Chondrocyte (in vitro differentiated cells): ENCODE measurements around the gene VWA3A. TPM values are rescaled to one million over a fixed set of nuclear protein-coding genes. Genes with fewer than 3 reads are reported as not detected.

Experiments
- DNase-seq: peaks from one replicate; pipeline ENCODE4 v3.0.0; 2021; ENCODE audit warnings: mixed read lengths, low spot score
- H3K27ac Mint-ChIP-seq: one replicate; pipeline ENCODE4 v1.8.0; 2021; ENCODE audit warnings: mild to moderate bottlenecking, moderate library complexity, mixed read lengths; ENCODE audit not compliant: unreplicated experiment
- H3K27me3 Mint-ChIP-seq: 2 replicates; pipeline ENCODE4 v1.8.0; 2021; ENCODE audit warnings: low read depth, mixed read lengths
- H3K36me3 Mint-ChIP-seq: 2 replicates; pipeline ENCODE4 v1.8.0; 2021; ENCODE audit warnings: low read depth, mixed read lengths
- H3K4me1 Mint-ChIP-seq: 2 replicates; pipeline ENCODE4 v1.8.0; 2021; ENCODE audit warnings: low read depth, mild to moderate bottlenecking, mixed read lengths
- H3K4me3 Mint-ChIP-seq: one replicate; pipeline ENCODE4 v1.8.0; 2021; ENCODE audit warnings: mild to moderate bottlenecking, moderate library complexity, mixed read lengths; ENCODE audit not compliant: unreplicated experiment
- H3K9me3 Mint-ChIP-seq: 2 replicates; pipeline ENCODE4 v1.8.0; 2021; ENCODE audit warnings: low read depth, mixed read lengths
- CTCF ChIP-seq: fragments of 200-600 bp; sonication (generic); IDR thresholded peaks from 2 replicates; pipeline ENCODE4 v1.5.0; 2021; ENCODE audit warnings: antibody characterized with exemption, mild to moderate bottlenecking, moderate library complexity
- total RNA-seq: library from RNA; stranded (reverse); gene quantifications from 3 replicates; pipeline ENCODE4 v1.2.1, GENCODE V29; 2021

The VWA3A gene
- total RNA-seq, 1 donor from 2014 or later = not detected

DNA sequence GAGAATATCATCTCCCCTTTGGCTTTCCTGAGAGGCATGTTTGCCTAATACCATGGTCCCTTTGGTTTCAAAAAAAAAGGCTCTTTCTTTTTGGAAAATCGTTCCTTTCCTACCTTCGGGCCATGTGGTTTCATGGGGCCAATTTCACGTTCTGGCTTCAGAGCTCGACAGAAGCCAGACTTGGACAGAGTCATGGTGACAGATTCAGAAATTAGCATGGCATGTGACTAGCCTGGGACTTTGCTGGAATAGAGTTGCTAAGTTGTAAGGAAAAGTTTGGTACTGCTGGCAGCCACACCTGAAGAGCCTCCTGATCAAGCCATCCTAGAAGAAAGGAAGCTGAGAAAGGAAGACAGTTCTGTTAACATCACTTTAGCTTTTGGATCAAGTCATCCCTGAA, 2.4 kb upstream of the VWA3A start:
- Mint-ChIP-seq H3K9me3 (no peaks in the 10 kb centered on the region), H3K4me1 (peaks cover 9% of the 10 kb centered on the region), H3K27ac (no peak overlapping the region), H3K4me3 (no peak overlapping the region), H3K36me3 (peaks cover 5% of the 10 kb centered on the region), H3K27me3 (peaks cover under 1% of the 10 kb centered on the region)
- DNase-seq = no peak
- TF ChIP-seq CTCF = no peak

- no peak overlapping the region for H3K4me3 Mint-ChIP-seq
- no peak for TF ChIP-seq CTCF
- H3K4me1 Mint-ChIP-seq = peaks cover 9% of the 10 kb centered on the region
- no peak for DNase-seq
- no peaks in the 10 kb centered on the region for H3K9me3 Mint-ChIP-seq
- peaks cover 12% of the 10 kb centered on the region for H3K27me3 Mint-ChIP-seq
- H3K27ac Mint-ChIP-seq = no peak overlapping the region
- no peaks in the 10 kb centered on the region for H3K36me3 Mint-ChIP-seq
Observed at GRCh38 chr16:22091721-22092120, 620 bp upstream of the VWA3A start.

DNA sequence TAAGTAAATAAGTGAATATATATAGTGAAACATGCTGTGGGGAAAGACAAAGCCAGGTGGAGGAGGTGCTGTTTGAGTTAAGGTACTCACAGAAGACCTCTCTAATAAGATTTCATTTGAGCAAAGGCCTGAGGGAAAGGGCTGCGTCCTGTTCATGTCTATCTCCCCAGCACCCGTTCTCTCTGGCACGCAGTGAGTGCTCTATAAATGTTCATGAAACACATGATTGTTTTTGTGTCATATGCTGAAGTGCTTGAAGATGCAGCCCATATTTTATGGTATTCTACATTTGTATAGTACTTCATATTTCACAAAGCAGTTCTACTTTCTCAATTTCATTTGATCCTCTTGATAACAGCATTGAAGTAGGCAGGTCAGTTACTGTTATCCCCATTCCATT, 990 bp downstream of the VWA3A start:
- Mint-ChIP-seq H3K4me1 (peaks cover 9% of the 10 kb centered on the region), H3K4me3 (no peak overlapping the region), H3K27me3 (peaks cover 20% of the 10 kb centered on the region), H3K9me3 (no peaks in the 10 kb centered on the region), H3K27ac (no peak overlapping the region), H3K36me3 (no peaks in the 10 kb centered on the region)
- TF ChIP-seq CTCF = no peak
- DNase-seq = no peak

- Mint-ChIP-seq H3K4me1 (peaks cover 11% of the 10 kb centered on the region), H3K4me3 (no peak overlapping the region), H3K27ac (no peak overlapping the region), H3K36me3 (no peaks in the 10 kb centered on the region), H3K9me3 (no peaks in the 10 kb centered on the region), H3K27me3 (peaks cover 20% of the 10 kb centered on the region)
- no peak for DNase-seq
- TF ChIP-seq CTCF = no peak
Observed at GRCh38 chr16:22093996-22094395, 1.7 kb downstream of the VWA3A start.

- H3K4me1 Mint-ChIP-seq = peaks cover 2% of the 10 kb centered on the region
- peak overlapping the region; percentile 20 for H3K4me3 Mint-ChIP-seq
- no peaks in the 10 kb centered on the region for H3K36me3 Mint-ChIP-seq
- DNase-seq = no peak
- no peaks in the 10 kb centered on the region for H3K9me3 Mint-ChIP-seq
- peaks cover 27% of the 10 kb centered on the region for H3K27me3 Mint-ChIP-seq
- peak; percentile 88 for TF ChIP-seq CTCF
- H3K27ac Mint-ChIP-seq = no peak overlapping the region
Observed at GRCh38 chr16:22098405-22099255, 6.3 kb downstream of the VWA3A start.
